Measurements from ENCODE around the gene GNE. TPM values are rescaled to one million over a fixed set of nuclear protein-coding genes. Genes with fewer than 3 reads are reported as not detected.

Gene GNE
- polyA plus RNA-seq, 3 donors = 4.1 to 5.0 (median 4.5) TPM

DNA sequence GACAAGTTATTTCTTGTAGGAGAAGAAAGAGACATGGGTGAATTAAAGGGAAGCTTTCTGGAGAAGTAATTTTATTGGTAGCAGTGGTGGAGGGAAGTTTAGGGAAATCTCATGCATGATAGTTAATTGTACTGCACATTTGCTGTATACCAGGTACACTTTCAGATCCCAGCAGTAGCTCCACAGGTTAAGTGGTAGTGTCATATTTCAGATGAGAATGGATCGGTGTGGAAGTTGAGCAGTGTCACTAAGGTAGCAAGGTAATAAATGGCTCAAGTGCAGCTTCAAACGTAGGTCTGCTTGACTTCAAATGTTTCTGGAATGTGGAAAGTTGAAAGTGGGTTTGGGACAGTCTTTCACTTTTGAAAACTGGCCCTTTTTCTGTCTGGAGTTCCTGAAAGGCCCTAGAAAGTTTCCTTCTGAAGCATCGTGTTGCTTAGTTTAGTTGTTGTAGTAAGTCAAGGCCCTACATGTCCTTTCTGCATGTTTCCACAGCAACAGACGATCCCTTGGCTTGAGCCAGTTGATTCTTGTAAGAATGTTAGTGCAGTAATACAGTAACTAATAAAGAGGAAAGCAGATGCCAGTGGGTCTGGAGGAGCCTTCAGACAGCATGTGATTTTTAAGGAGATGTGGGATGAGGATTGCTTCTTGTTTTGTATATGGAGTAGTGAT is 63.8 kb downstream of the GNE start:
- H3K4me3 ChIP-seq (replicated peaks in 1 of 3; ENCODE audit: low read depth in 2 of 3, low read length in 3 of 3) = no peak overlapping the region
- WGBS (ENCODE audit: insufficient coverage) = 82% methylated on average over 2 of the region's 4 CpGs
- Mint-ChIP-seq H3K27me3 (ENCODE audit: low read depth in 3 of 3) (peaks cover 0 to 3% (median 0%) of the 10 kb centered on the region in 3 donors), H3K4me3 (no peak overlapping the region), H3K27ac (peak overlapping the region in 5 of 7 donors; percentile 47 to 89 (median 66)), H3K9me3 (no peaks in the 10 kb centered on the region), H3K36me3 (peaks cover 32 to 60% of the 10 kb centered on the region in 2 donors), H3K4me1 (peaks cover 39% of the 10 kb centered on the region)
- no peak for DNase-seq
- TF ChIP-seq, protein P1, sequence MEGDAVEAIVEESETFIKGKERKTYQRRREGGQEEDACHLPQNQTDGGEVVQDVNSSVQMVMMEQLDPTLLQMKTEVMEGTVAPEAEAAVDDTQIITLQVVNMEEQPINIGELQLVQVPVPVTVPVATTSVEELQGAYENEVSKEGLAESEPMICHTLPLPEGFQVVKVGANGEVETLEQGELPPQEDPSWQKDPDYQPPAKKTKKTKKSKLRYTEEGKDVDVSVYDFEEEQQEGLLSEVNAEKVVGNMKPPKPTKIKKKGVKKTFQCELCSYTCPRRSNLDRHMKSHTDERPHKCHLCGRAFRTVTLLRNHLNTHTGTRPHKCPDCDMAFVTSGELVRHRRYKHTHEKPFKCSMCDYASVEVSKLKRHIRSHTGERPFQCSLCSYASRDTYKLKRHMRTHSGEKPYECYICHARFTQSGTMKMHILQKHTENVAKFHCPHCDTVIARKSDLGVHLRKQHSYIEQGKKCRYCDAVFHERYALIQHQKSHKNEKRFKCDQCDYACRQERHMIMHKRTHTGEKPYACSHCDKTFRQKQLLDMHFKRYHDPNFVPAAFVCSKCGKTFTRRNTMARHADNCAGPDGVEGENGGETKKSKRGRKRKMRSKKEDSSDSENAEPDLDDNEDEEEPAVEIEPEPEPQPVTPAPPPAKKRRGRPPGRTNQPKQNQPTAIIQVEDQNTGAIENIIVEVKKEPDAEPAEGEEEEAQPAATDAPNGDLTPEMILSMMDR (IDR thresholded peaks at IDR 0.05) = no peak
- peaks cover 25 to 47% of the 10 kb centered on the region in 2 donors for H3K36me3 ChIP-seq (replicated peaks in 1 of 2; ENCODE audit: control insufficient read depth in 1 of 2, insufficient read depth in 2 of 2, low read length in 2 of 2)
- H3K27me3 ChIP-seq (ENCODE audit: control insufficient read depth in 2 of 2, insufficient read depth in 2 of 2, low read length in 2 of 2) = no peaks in the 10 kb centered on the region
- H4K20me1 ChIP-seq (ENCODE audit: insufficient read depth, low read length) = peaks cover 82% of the 10 kb centered on the region
- H3K79me2 ChIP-seq (ENCODE audit: insufficient read depth, low read length) = peaks cover 82% of the 10 kb centered on the region
- H2AFZ ChIP-seq (ENCODE audit: insufficient read depth, low read depth, low read length, poor library complexity, severe bottlenecking) = no peak overlapping the region
- H3K4me2 ChIP-seq (replicated peaks; ENCODE audit: extremely low read depth, low read length, poor library complexity, severe bottlenecking) = no peak overlapping the region
- no peak overlapping the region for H3K9ac ChIP-seq (ENCODE audit: insufficient read depth, low read length, poor library complexity, severe bottlenecking)
- peak overlapping the region in 1 of 2 donors; percentile 62 for H3K27ac ChIP-seq (ENCODE audit: low read depth in 1 of 2, low read length in 2 of 2)
- no peaks in the 10 kb centered on the region for H3K9me3 ChIP-seq (replicated peaks in 1 of 2; ENCODE audit: control insufficient read depth in 1 of 2, insufficient read depth in 1 of 2, low read length in 2 of 2)
- intact Hi-C loops (cut with micrococcal nuclease) = no loop called here
- peaks cover 31 to 40% of the 10 kb centered on the region in 2 donors for H3K4me1 ChIP-seq (ENCODE audit: control insufficient read depth in 1 of 2, insufficient read depth in 2 of 2, low read length in 2 of 2)

DNA sequence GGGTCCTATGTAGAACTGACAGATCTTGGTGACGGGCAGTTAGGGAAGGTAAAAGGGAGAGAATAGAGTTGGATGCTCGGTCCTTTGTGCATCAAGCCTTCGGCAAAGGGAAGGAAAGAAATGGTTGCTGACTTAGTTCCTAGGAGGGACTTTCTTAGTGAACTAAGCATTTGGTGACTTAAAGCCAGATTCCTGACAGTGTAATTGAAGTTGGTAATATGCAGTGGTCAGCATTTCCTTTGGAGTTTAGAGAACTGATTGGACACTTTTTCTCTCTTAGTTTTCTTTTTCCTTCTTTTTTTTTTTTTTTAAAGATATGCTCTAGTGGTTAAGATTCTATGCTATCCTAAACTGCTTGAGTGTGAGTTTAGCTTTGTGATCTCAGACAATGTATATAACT is 65.2 kb downstream of the GNE start:
- TF ChIP-seq, protein P1 (IDR thresholded peaks at IDR 0.05) = no peak
- H3K9me3 Mint-ChIP-seq = no peaks in the 10 kb centered on the region
- no peaks in the 10 kb centered on the region for H3K27me3 ChIP-seq (ENCODE audit: control insufficient read depth in 2 of 2, insufficient read depth in 2 of 2, low read length in 2 of 2)
- H2AFZ ChIP-seq (ENCODE audit: insufficient read depth, low read depth, low read length, poor library complexity, severe bottlenecking) = no peak overlapping the region
- peaks cover 31 to 40% of the 10 kb centered on the region in 2 donors for H3K4me1 ChIP-seq (ENCODE audit: control insufficient read depth in 1 of 2, insufficient read depth in 2 of 2, low read length in 2 of 2)
- peak overlapping the region in 1 of 3 experiments; percentile 85 for H3K4me3 ChIP-seq (replicated peaks in 1 of 3; ENCODE audit: low read depth in 2 of 3, low read length in 3 of 3)
- WGBS (ENCODE audit: insufficient coverage) = 58% methylated on average over 3 of the region's 3 CpGs
- H3K27ac Mint-ChIP-seq = peak overlapping the region in 6 of 7 donors; percentile 19 to 84 (median 40)
- H3K27me3 Mint-ChIP-seq (ENCODE audit: low read depth in 3 of 3) = peaks cover 4 to 8% (median 4%) of the 10 kb centered on the region in 3 donors
- H3K4me2 ChIP-seq (replicated peaks; ENCODE audit: extremely low read depth, low read length, poor library complexity, severe bottlenecking) = peak overlapping the region; percentile 82
- intact Hi-C loops (cut with micrococcal nuclease) = no loop called here
- peak in 1 of 3 donors; percentile 4 for DNase-seq
- H3K9ac ChIP-seq (ENCODE audit: insufficient read depth, low read length, poor library complexity, severe bottlenecking) = no peak overlapping the region
- peaks cover 67% of the 10 kb centered on the region for H4K20me1 ChIP-seq (ENCODE audit: insufficient read depth, low read length)
- no peaks in the 10 kb centered on the region for H3K9me3 ChIP-seq (replicated peaks in 1 of 2; ENCODE audit: control insufficient read depth in 1 of 2, insufficient read depth in 1 of 2, low read length in 2 of 2)
- H3K4me1 Mint-ChIP-seq = peaks cover 39% of the 10 kb centered on the region
- H3K36me3 ChIP-seq (replicated peaks in 1 of 2; ENCODE audit: control insufficient read depth in 1 of 2, insufficient read depth in 2 of 2, low read length in 2 of 2) = peaks cover 12 to 32% of the 10 kb centered on the region in 2 donors
- H3K36me3 Mint-ChIP-seq = peaks cover 24 to 45% of the 10 kb centered on the region in 2 donors
- H3K79me2 ChIP-seq (ENCODE audit: insufficient read depth, low read length) = peaks cover 73% of the 10 kb centered on the region
- peak overlapping the region; percentile 95 to 97 for H3K4me3 Mint-ChIP-seq
- peak overlapping the region in 1 of 2 donors; percentile 62 for H3K27ac ChIP-seq (ENCODE audit: low read depth in 1 of 2, low read length in 2 of 2)

Measured in CD14-positive monocyte (primary cell).